WTC11 (cell line): ENCODE data around the gene PNRC1. TPM values are rescaled to one million over a fixed set of nuclear protein-coding genes. Genes with fewer than 3 reads are reported as not detected.

ENCODE experiments used
- ATAC-seq: fragments of 200-7000 bp; cut with Tn5 transposase; 2 replicates; pipeline ENCODE4 v1.10.0; 2021; ENCODE audit warnings: mild to moderate bottlenecking, moderate library complexity
- CTCF ChIA-PET: fragments of 300-600 bp; sonication (Branson Sonifier 250); formaldehyde crosslinking; loops from one replicate; lab custom pipeline; 2021; ENCODE audit warnings: antibody characterized with exemption; lab: Charles Lee
- POLR2A ChIA-PET: fragments of 350-600 bp; sonication (Branson Sonifier 250); formaldehyde crosslinking; loops from one replicate; lab custom pipeline; 2021; ENCODE audit warnings: antibody characterized with exemption; lab: Charles Lee
- DNase-seq: peaks from one replicate; pipeline ENCODE4 v3.0.0; 2021; ENCODE audit warnings: low spot score
- H3K27ac Mint-ChIP-seq: 2 replicates; pipeline ENCODE4 v1.8.0; 2021; ENCODE audit warnings: mixed read lengths
- H3K27me3 Mint-ChIP-seq: 2 replicates; pipeline ENCODE4 v1.8.0; 2021; ENCODE audit warnings: low read depth, mild to moderate bottlenecking, moderate library complexity, mixed read lengths
- H3K36me3 Mint-ChIP-seq: 2 replicates; pipeline ENCODE4 v1.8.0; 2021; ENCODE audit warnings: mixed read lengths
- H3K4me1 Mint-ChIP-seq: 2 replicates; pipeline ENCODE4 v1.8.0; 2022; ENCODE audit warnings: mixed read lengths
- H3K4me3 Mint-ChIP-seq: 2 replicates; pipeline ENCODE4 v1.8.0; 2021; ENCODE audit warnings: mild to moderate bottlenecking, moderate library complexity, mixed read lengths
- H3K9me3 Mint-ChIP-seq: 2 replicates; pipeline ENCODE4 v1.8.0; 2021; ENCODE audit warnings: mixed read lengths
- ATF2 ChIP-seq: sonication (generic); formaldehyde crosslinking; IDR thresholded peaks from 2 replicates; pipeline ENCODE4 v1.8.1; 2022; ENCODE audit warnings: low read depth, missing genetic modification reagents, borderline replicate concordance
- ATF3 ChIP-seq: sonication (generic); formaldehyde crosslinking; conservative IDR thresholded peaks from 2 replicates; pipeline ENCODE4 v1.8.1; 2022; ENCODE audit warnings: mild to moderate bottlenecking, missing genetic modification reagents
- CDX4 ChIP-seq: fragments of 250-450 bp; sonication (Bioruptor Pico); IDR thresholded peaks from 2 replicates; pipeline ENCODE4 v1.9.0; 2021; ENCODE audit warnings: moderate library complexity, mild to moderate bottlenecking, inconsistent platforms, borderline replicate concordance
- E2F1 ChIP-seq: sonication (generic); formaldehyde crosslinking; IDR thresholded peaks from 2 replicates; pipeline ENCODE4 v1.8.0; 2022; ENCODE audit warnings: mild to moderate bottlenecking, missing genetic modification reagents
- ELF4 ChIP-seq: sonication (generic); formaldehyde crosslinking; IDR thresholded peaks from 2 replicates; pipeline ENCODE4 v1.8.1; 2022; ENCODE audit warnings: low read depth, mild to moderate bottlenecking, moderate library complexity, missing genetic modification reagents
- FOXK1 ChIP-seq: sonication (generic); formaldehyde crosslinking; IDR thresholded peaks from 2 replicates; pipeline ENCODE4 v1.8.0; 2022; ENCODE audit warnings: mild to moderate bottlenecking, moderate library complexity, missing genetic modification reagents
- GABPB1 ChIP-seq: sonication (generic); formaldehyde crosslinking; IDR thresholded peaks from 2 replicates; pipeline ENCODE4 v1.8.1; 2023; ENCODE audit warnings: mild to moderate bottlenecking, missing genetic modification reagents
- HMGA2 ChIP-seq: fragments of 250-450 bp; sonication (Bioruptor Pico); IDR thresholded peaks from 2 replicates; pipeline ENCODE4 v1.4.0; 2021; ENCODE audit warnings: mild to moderate bottlenecking, moderate library complexity
- KAT7 ChIP-seq: sonication (generic); formaldehyde crosslinking; IDR thresholded peaks from 2 replicates; pipeline ENCODE4 v1.8.1; 2023; ENCODE audit warnings: missing genetic modification reagents, mild to moderate bottlenecking, borderline replicate concordance
- MXD4 ChIP-seq: fragments of 250-450 bp; sonication (Bioruptor Pico); IDR thresholded peaks from 2 replicates; pipeline ENCODE4 v1.8.0; 2021; ENCODE audit warnings: mild to moderate bottlenecking, moderate library complexity, borderline replicate concordance
- PRDM15 ChIP-seq: sonication (generic); formaldehyde crosslinking; IDR thresholded peaks from 2 replicates; pipeline ENCODE4 v1.8.0; 2022; ENCODE audit warnings: missing genetic modification reagents
- TEAD1 ChIP-seq: sonication (generic); formaldehyde crosslinking; IDR thresholded peaks from 2 replicates; pipeline ENCODE4 v1.8.0; 2022; ENCODE audit warnings: mild to moderate bottlenecking, missing genetic modification reagents
- ZBTB21 ChIP-seq: sonication (generic); formaldehyde crosslinking; IDR thresholded peaks from 2 replicates; pipeline ENCODE4 v1.8.1; 2023; ENCODE audit warnings: mild to moderate bottlenecking, missing genetic modification reagents, borderline replicate concordance
- ZMAT4 ChIP-seq: fragments of 250-450 bp; sonication (Bioruptor Pico); IDR thresholded peaks from 2 replicates; pipeline ENCODE4 v1.9.0; 2021; ENCODE audit warnings: mild to moderate bottlenecking
- ZNF263 ChIP-seq: sonication (generic); formaldehyde crosslinking; IDR thresholded peaks from 2 replicates; pipeline ENCODE4 v1.8.1; 2022; ENCODE audit warnings: low read depth, mild to moderate bottlenecking, moderate library complexity, missing genetic modification reagents
- ZNF396 ChIP-seq: fragments of 250-450 bp; sonication (Bioruptor Pico); IDR thresholded peaks from 2 replicates; pipeline ENCODE4 v1.8.0; 2021; ENCODE audit warnings: mild to moderate bottlenecking, moderate library complexity, borderline replicate concordance
- ZNF425 ChIP-seq: fragments of 250-450 bp; sonication (Bioruptor Pico); conservative IDR thresholded peaks from 2 replicates; pipeline ENCODE4 v1.9.0; 2021; ENCODE audit warnings: mild to moderate bottlenecking
- ZNF512 ChIP-seq: sonication (generic); formaldehyde crosslinking; IDR thresholded peaks from 2 replicates; pipeline ENCODE4 v1.8.1; 2022; ENCODE audit warnings: missing genetic modification reagents, borderline replicate concordance
- ZNF532 ChIP-seq: fragments of 250-450 bp; sonication (Bioruptor Pico); IDR thresholded peaks from 2 replicates; pipeline ENCODE4 v1.9.0; 2021; ENCODE audit warnings: mild to moderate bottlenecking, borderline replicate concordance
- total RNA-seq: library from RNA; stranded (reverse); gene quantifications from 3 replicates; pipeline ENCODE4 v1.2.3, GENCODE V29; 2021

Gene PNRC1
- total RNA-seq, 1 experiment from 2014 or later = 39.0 TPM

- no peak for TF ChIP-seq ZNF512 (CRISPR knock-in tag)
- TF ChIP-seq ATF2 (CRISPR knock-in tag) = no peak
- no peak for TF ChIP-seq ZNF396 (CRISPR knock-in tag)
- TF ChIP-seq PRDM15 (CRISPR knock-in tag) = no peak
- peak; percentile 86 for TF ChIP-seq FOXK1 (CRISPR knock-in tag)
- no peak for TF ChIP-seq KAT7
- no peak for TF ChIP-seq CDX4 (CRISPR knock-in tag)
- TF ChIP-seq HMGA2 (CRISPR knock-in tag) = no peak
- no peak for TF ChIP-seq ZMAT4 (CRISPR knock-in tag)
- TF ChIP-seq ELF4 = no peak
- no peak for TF ChIP-seq ZNF532 (CRISPR knock-in tag)
These were observed at the start of gene PNRC1 (continued) for GRCh38 chr6:89080281-89081128.

- ChIA-PET CTCF (interaction anchor here (1.4 kb wide), 1 partner anchor 50 kb away, joined by 4 read pairs; no protein-coding TSS in a partner anchor), POLR2A (no interaction called here)
- Mint-ChIP-seq H3K9me3 (peaks cover 6% of the 10 kb centered on the region), H3K27ac (no peak overlapping the region), H3K36me3 (peaks cover 4% of the 10 kb centered on the region), H3K4me3 (no peak overlapping the region), H3K27me3 (peaks cover 2% of the 10 kb centered on the region), H3K4me1 (peaks cover 17% of the 10 kb centered on the region)
- no peak for DNase-seq
- no peak for ATAC-seq
- TF ChIP-seq MXD4 (CRISPR knock-in tag) (no peak), GABPB1 (CRISPR knock-in tag) (no peak), ZNF425 (CRISPR knock-in tag) (no peak), ZBTB21 (CRISPR knock-in tag) (no peak), ZNF263 (CRISPR knock-in tag) (no peak), ATF3 (CRISPR knock-in tag) (no peak), TEAD1 (CRISPR knock-in tag) (no peak), E2F1 (CRISPR knock-in tag) (no peak)
These were observed 48.0 kb upstream of the PNRC1 start for GRCh38 chr6:89032599-89032998.
